GM19397 (cell line): ENCODE results near the gene PRKAG2.

Experiments used
- ATAC-seq: cut with Tn5 transposase; IDR thresholded peaks from one replicate; pipeline ENCODE4 v1.9.1; 2021; ENCODE audit warnings: mild to moderate bottlenecking, moderate library complexity; ENCODE audit not compliant: unreplicated experiment

PRKAG2 gene

DNA sequence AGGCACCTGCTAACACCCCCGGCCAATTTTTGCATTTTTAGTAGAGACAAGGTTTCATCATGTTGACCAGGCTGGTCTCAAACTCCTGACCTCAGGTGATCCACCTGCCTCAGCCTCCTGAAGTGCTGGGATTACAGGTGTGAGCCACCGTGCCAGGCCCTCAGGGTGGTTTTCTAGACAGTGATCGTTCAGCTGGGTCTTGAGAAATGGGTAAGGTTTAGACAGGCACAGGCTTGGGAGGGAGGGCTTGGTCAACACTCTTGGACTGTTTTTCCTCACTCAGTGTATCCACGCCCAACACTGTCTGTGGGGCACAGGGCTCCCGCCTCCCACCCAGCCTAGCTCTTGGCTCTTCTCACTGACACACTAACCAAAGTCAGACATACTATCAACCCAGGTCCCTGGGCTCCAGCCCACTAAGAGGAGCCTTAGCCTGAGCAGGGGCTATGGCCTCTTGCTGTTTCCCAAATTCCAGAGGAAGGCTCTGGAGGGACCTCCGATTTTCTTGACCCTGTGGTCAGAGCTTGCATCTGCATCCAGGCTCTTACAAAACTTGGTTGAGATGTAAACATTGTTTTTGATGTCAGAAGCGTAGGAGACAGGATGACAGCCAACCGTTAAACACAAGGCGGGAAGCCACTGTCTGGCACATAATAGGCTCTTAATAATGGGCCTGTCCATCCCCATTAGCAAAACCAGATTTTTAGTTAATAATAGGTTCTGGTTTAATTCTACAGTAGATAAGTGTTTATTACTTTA, 143.9 kb downstream of the PRKAG2 start:
- no peak for ATAC-seq

DNA sequence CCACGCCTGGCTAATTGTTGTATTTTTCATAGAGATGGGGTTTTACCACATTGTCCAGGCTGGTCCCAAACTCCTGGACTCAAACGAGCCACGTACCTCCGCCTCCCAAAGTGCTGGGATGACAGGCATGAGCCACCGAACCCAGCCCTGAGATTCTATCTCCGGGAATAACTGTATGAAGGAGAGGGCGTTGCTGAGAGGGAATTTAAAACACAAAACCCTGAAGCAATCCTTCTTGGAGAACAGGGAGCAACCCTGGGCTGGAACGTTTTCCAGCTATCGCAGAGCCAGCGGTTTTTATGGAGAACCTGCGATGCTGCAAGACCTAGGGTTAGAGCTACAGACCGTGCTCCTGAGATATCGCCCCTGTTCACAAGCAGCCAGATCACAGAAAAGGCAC, 144.6 kb downstream of the PRKAG2 start:
- ATAC-seq = no peak

DNA sequence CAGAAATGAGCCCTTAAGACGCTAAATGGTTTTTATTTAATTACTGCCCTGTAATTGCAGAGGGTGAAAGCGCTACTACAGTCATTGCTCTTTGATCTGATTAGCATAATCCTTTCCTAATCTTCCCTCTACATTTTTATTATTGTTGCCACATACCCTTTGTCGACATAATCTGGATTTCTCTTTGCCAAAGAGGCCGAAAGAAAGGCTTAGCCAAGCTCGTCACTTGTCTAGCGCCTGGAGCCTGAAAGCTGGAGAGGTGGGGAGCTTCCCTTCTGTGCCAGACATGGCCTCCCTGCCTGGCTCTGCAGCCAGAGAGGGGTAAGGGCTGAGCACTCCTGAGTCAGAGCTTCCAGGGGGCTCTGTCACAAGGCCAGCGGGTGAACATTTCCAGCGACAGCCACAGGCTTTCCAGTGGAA, 145.9 kb downstream of the PRKAG2 start:
- no peak for ATAC-seq

DNA sequence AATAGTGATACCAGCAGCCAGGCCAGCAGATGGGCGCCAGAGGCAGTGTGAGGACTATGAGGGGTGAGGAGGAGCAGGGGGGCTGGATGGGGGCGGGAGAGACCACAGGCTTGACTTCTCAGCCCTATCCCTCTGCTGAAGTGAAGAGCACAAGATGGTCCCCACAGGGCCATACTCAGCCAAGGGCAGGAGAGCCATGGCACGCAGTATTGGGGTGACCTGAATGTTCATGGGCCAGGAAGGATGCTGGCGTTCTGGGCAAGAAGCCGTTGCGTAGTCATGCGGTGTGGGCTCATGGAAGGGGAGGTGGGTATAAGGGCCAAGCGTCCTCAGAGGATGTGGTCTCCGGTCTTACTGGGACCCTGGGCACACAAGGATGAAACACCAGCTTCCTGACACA, 146.3 kb downstream of the PRKAG2 start:
- ATAC-seq = no peak

DNA sequence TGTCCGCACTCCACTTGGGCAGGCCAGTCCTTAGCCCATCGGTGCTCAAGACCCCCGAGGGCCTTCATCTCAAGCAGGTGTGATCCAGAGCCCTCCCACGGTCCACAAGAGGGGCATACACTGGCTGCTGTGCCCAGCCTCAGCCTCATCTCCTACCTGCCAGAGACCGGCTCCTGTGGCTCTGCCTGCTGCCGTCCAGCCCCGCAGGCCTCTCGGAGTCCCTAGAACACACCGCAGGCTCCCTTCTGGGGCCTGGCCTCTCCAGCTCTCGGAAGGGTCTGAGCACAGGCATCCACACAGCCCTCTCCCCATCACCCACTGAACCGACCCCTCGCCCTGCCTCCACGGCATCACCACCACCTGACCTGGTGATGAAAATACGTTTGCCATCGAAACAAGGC, 147.4 kb downstream of the PRKAG2 start:
- ATAC-seq = no peak

DNA sequence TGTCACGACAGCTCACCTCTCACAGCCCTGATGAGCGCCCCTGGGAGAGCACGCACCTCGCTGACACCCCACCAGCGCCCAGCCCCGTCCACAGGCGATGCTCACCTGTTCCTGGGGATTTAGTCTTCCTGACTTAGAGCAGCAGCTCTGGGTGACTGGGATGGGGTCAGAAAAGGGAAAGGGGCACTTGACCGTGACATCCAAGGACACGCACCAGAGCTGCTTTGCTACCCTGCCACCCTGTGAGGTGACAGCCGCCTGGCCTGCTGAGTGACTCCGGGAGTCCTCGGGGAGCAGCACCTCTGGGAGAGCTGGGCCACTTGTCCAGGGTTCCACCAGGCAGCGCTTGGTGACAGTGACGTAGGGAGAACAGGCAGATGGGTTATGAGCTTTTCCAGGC, 148.2 kb downstream of the PRKAG2 start:
- ATAC-seq = no peak

DNA sequence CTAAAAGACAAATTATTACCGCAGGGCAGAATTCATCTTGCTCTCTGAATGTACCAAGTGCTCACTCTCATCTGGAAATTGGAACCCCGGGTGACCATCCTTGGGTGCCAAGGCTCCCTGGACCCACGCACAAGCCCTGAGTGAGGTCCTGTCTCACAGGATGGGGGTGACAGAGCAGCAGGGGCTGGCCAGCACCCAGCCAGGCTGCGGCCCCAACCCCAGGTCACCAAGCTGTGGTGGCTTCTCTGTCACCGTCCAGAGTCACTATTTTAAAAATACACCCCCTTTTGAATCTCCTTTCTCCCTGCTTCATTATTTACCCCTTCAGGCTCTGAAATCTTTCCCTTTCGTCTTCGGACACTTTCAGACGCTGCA, 148.6 kb downstream of the PRKAG2 start:
- ATAC-seq = no peak

DNA sequence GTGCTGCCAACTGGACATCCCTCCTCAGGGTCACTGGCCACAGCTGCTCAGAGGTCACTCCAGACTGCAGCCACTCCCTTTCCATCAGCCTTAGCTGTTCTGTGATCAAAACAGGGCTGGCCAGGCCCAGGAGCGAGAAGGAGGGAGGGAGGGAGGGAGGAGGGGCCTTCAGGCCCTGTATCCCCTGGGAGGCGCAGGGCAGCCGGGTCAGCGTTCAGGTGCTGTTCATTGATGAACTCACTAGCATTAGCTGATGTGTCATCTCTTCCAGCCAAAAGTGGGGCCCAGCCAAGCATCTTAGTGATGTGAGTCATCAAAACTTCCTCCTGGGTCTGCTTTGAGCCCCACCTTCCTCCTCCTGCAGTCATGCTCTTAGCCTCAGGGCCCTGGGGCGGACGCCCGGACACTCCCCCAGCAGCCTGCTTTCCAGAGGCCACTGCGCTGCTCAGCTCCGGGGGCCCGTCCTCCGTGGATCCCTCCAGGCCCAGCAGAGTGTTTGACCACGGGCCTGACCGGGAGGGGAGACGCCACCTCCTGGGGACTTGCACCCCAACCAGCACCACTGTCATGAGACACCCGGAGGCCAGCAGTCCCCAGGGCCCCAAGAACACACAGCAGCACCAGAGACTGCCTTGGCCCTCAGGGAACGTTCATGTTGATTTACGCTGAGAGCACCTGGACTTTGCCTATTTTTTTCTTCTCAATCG, 149.2 kb downstream of the PRKAG2 start:
- ATAC-seq = no peak

DNA sequence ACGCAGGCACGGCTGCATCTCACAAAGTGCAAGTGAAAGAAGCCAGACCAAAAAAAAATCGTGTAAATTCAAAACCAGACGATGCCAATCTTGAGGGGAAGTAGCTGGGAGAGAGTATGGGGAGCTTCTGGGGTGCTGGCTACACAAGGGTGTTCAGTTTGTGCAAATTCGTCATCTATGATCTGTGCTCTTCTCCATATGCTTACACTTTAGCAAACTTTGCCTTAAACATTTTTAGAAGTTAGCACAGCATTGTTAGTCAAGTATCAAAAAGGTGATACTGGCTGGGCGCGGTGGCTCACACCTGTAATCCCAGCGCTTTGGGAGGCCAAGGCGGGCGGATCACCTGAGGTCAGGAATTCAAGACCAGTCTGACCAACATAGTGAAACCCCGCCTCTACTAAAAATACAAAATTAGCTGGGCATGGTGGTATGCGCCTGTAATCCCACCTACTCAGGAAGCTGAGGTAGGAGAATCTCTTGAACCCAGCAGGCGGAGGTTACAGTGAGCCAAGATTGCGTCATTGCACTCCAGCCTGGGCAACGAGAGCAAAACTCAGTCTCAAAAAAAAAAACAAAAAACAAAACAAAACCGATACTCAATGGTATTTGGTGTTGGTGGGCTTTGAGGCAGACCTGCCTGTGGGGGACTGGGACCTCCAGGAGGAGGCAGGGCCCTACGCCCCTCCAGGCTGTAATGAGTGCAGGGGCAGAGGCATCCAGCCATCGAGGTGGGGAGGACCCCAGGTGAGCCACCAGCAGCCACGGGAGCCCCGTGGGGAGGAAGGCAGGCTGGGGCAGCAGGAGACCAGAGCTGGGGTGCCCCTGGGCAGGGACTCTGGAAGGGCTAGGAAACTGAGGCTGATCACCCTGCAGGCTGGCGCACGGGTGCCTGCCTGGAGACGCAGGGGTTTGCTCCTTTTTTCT, 150.0 kb downstream of the PRKAG2 start:
- ATAC-seq = no peak

DNA sequence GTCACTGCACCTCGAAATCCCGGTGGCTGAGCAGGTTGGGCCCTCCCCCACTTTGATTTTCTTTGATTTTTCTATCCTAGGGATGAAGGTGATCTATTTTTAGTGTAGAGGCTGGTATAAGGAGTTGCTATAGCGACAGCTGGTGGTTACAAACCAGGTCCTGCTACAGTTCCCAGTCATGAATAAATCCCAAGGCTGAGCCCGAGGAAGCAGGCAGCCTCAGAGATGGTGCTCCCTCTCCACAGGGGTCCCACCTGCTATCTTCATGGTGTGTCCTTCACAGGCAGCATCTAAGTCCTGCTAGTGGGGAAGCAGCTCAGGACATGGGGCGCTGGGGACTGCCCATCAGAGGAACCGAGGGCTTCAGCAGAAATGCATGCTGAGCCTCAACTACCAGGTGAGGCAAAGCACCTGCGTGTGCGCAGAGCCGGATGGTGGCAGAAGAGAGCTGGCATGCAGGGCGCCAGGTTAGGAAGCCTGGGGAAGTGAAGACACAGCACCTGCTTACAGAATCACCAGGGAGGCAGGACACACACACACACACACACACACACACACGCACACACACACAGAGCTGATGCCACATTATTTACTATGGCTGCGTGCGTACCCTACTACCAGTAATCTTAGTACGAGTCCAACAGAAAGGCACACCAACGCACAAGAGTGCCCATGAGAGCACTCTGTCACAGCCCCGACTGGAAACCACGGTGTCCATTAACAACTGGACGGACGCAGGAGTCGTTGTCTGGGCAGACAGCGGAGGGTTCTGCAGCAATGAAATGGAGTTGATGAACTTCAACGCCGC, 150.9 kb downstream of the PRKAG2 start:
- ATAC-seq = no peak

DNA sequence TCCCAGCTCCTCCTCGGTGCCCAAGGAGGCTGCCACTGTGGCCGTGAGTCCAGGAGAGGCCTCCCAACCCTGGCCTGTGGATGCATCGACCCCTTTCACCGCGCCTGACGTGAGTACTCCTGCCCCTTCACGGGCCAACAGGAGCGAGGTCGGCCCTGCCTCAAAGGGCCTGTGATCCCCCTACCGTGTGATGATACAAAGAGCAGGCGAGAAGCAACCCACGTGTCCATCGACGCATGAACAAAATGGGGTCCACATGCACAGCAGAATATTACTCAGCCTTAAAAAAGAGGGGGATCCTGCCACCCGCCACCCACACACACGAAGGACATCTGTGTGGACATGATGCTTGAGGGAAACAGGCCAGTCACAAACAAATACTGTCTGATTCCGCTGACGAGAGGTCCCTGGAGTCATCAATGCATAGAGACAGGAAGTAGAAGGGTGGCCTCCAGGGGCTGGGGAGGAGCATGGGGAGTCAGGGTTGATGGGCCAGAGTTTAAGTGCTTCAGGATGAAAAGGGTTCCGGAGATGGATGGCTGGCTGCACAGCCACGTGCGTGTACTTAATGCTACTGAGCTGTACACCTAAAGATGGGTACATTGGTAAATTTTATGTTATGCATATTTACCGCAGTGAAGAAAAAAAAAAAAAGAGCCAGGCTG, 151.9 kb downstream of the PRKAG2 start:
- ATAC-seq = no peak

DNA sequence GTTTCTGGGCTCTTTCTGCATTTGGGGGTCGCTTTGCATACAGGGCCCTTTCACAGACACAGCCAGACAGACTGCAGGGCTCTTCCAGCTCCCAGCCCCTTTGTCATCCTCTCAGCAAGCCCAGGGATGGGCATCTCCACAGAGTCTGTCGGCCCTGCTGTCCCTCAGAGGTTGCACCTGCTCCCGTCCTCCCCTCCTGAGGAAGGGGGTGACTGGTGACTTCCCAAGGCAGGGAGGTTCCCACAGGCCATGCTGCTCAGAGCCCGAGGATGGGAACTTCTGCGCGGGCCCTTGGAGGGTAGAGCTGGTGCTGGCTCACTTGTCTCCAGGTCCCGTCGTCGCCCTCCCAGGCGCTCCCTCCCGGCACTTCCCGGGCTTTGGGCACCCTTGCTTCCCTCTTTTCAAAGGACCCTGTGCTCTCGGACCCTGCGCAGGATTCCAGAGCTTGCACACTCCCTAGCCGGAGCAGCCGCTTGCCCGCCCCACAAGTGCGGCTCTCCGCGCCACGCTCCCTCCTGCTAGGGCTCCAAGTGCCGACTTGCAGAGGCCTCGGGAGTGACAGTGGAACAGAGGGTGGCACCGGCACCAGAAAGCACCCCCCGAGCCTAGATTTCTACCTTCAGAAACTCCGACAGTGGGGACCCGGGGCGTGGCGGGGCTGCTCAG, 152.5 kb downstream of the PRKAG2 start:
- ATAC-seq = no peak

DNA sequence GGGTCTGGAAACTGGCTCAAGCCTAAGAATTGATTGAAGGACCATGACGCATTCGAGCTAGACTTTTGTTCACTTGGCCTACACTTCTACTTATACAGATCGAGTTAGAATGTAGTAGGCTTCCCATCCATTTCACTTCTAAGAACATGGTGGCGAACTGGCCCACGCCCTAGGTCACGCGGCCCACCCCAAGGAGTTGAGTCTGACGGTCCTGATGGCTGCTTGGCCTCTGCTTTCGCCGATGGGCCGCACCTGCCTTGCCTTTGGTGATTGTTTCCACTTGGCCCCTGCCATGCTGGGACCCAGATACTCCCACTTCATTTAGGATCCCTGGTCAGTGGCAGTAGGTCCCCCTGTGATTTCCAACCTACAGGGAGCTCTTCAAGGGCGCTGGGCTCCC, 153.6 kb downstream of the PRKAG2 start:
- ATAC-seq = no peak

DNA sequence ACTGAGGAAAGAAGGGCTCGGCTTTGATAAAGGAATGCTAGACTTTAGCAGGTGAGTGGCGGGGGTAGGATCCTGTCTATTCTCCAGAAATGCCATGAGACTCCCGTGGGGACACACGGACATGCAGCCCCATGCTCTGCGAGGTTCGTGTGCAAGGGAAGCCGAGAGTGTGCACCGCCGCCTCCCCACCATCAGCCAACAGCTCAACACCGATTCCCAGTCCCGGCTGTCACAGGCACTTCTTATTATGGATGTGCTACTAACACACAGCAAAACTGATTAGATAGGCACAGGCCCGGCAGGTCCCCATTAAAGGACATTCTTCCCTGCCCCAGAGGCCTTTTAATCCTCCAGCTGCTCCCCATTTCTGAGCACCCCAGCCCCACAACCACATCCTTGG, 154.4 kb downstream of the PRKAG2 start:
- no peak for ATAC-seq

DNA sequence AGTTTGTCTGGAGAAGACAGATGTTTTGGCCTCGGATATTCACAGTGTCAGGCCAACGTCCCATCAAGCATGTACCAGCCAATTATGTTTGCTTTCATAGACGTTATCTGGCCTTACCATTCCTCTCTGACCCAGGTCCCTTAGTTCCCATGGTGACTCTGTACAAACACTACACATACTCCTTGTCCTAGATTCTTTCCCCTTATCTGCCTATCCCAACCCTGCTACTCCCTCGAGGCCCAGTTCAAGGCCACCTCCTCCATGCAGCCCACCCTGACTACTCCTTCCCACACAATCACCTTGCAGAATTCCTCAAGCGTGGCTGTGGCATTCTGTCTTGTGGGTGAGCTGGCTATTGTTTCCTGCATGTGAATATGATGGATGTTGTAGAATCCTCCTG, 155.2 kb downstream of the PRKAG2 start:
- ATAC-seq = no peak

DNA sequence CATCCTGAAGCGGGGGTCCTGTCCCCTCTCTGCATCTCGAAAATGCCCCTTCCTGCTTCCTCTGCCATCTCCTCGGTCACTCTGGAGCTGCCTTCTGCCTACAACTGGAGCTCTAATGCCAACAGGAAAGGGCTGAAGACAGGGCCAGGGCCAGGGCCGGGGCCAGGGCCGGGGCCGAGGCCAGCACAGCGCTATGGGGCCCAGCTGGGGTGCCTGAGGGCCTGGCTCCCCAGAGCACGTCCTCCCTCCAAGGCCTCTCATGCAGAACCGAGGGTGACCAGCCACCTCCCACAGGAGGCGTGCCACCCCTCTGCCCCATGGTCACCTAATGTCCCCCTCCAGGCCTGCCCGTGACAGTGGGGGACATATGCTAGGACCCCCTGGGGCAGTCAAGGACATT, 155.7 kb downstream of the PRKAG2 start:
- ATAC-seq = no peak

DNA sequence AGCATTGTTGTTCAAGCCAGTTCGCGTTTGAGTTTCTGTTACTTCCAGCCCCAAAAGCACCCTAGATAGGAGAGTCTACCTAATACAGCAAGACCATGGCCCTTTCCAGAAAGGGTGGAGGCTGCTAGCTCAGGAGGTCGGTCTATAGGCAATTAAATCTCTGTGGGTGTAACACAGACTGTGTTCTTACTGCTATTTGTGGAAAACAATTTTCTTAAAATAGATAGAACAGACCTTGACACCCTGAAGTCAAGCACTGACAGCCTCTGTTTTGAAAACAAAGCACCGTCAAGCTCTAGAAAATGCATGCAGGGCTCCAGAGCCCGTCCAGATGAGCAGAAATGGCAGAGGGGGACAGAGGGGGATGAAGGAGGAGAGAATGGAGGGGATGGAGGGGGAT, 156.6 kb downstream of the PRKAG2 start:
- no peak for ATAC-seq

DNA sequence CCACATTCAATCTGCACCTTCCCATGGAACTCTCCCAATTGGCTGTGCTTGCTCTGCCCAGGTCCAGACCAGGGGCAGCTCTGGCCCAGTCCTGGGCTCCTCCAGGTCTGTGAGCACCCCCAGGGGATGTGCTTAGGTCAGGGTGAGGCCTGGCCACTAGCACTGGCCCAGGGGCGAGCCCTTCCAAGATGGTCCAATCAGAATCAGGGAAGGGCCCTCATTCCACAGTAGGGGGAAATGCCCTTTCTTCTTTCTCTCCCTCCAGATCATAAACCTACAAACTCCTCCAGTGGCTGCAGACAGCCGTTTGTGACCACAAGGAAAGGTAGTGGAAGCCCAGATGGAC, 157.0 kb downstream of the PRKAG2 start:
- ATAC-seq = no peak

DNA sequence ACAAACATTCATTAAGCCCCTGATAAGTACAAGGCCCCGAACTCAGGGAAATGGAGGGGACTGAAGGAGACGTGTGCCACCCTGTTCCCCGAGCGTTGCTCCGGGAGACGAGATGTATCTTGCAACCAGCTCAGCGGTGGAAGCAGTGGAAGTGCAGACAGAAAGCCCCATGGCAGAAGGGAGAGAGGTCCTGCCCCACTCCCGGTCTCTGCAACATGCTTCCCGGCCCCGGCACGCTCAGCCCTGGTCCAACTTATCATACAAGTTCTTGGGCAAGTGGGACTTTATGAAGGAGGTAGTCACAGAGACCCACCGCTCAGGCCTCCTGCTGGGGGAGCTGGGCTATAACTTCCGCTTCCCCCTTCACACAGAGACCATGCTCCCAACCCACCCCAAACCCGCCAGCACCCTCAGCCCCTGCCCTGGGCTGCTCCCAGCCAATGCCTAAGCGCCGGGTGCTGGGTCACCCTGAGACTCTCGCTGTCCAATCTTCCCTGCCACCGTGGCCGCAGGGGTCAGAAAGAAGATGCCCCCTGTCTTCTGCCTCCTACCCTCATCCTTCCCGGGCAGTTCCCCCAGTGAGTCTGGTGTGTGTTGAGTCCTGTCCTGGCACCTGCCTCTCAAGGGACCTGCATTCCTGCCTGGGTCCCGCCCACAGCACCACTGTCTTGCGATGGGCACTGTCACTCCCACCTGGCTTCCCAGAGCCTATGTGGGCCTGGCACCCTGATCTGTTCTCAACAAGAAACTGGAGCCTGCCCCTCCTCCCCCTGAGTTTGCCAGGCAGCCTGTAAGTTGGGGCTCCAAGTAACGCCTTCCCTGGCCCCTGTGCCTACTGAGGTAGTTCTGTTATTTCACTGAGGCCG, 157.7 kb downstream of the PRKAG2 start:
- no peak for ATAC-seq
